GM21515 (cell line): ENCODE results near the gene BMAL2.
A peak's percentile ranks its signal among the peaks of the same experiment; 100 is the strongest.

Source experiments
- ATAC-seq: cut with Tn5 transposase; IDR thresholded peaks from one replicate; pipeline ENCODE4 v1.9.1; 2021; ENCODE audit not compliant: unreplicated experiment

The BMAL2 gene

GRCh38 chr12:27319409-27319808 lies 13.2 kb upstream of the BMAL2 start:
- ATAC-seq, result no peak

- ATAC-seq, result no peak
These were observed 12.8 kb upstream of the BMAL2 start for GRCh38 chr12:27319848-27320247.

GRCh38 chr12:27324530-27324929 lies 8.1 kb upstream of the BMAL2 start:
- ATAC-seq, result no peak

GRCh38 chr12:27330846-27331245 lies 1.8 kb upstream of the BMAL2 start:
- ATAC-seq, result no peak

- ATAC-seq, result peak; percentile 45
These were observed 1.2 kb upstream of the BMAL2 start for GRCh38 chr12:27331291-27331926.

- ATAC-seq, result no peak
These were observed 710 bp upstream of the BMAL2 start for GRCh38 chr12:27331927-27332324.

- peak; percentile 0 for ATAC-seq
These were observed 276 bp upstream of the BMAL2 start for GRCh38 chr12:27332407-27332713.

GRCh38 chr12:27333403-27334009 lies 870 bp downstream of the BMAL2 start:
- peak; percentile 22 for ATAC-seq

- ATAC-seq, result no peak
These were observed 1.5 kb downstream of the BMAL2 start for GRCh38 chr12:27334042-27334720.

- ATAC-seq, result no peak
These were observed 2.1 kb downstream of the BMAL2 start for GRCh38 chr12:27334721-27335082.

GRCh38 chr12:27335364-27336281 lies 3.0 kb downstream of the BMAL2 start:
- no peak for ATAC-seq

- ATAC-seq, result no peak
These were observed 3.6 kb downstream of the BMAL2 start for GRCh38 chr12:27336282-27336653.

- ATAC-seq, result no peak
These were observed 4.7 kb downstream of the BMAL2 start for GRCh38 chr12:27337376-27337775.

- no peak for ATAC-seq
These were observed 5.8 kb downstream of the BMAL2 start for GRCh38 chr12:27338473-27338872.

- ATAC-seq, result no peak
These were observed 8.3 kb downstream of the BMAL2 start for GRCh38 chr12:27340971-27341370.

GRCh38 chr12:27342536-27342935 lies 9.9 kb downstream of the BMAL2 start:
- no peak for ATAC-seq

- no peak for ATAC-seq
These were observed 10.8 kb downstream of the BMAL2 start for GRCh38 chr12:27343255-27344000.

- ATAC-seq, result no peak
These were observed 11.6 kb downstream of the BMAL2 start for GRCh38 chr12:27344246-27344645.

GRCh38 chr12:27344760-27345159 lies 12.1 kb downstream of the BMAL2 start:
- ATAC-seq, result no peak

- no peak for ATAC-seq
These were observed 12.7 kb downstream of the BMAL2 start for GRCh38 chr12:27345376-27345775.

- ATAC-seq, result no peak
These were observed 15.1 kb downstream of the BMAL2 start for GRCh38 chr12:27347779-27348178.
